Transverse colon (tissue), 4 donors: ENCODE data around the gene MATN1. TPM values are rescaled to one million over a fixed set of nuclear protein-coding genes. Genes with fewer than 3 reads are reported as not detected.

ENCODE experiments used
- DNase-seq: peaks from one replicate; pipeline ENCODE4 v3.0.0-alpha.2; 2019
- H3K27ac ChIP-seq, 4 donors: fragments of 200-600 bp; sonication (generic); 2 replicates each; pipeline ENCODE4 v1.5.1; 2016 to 2018; ENCODE audit warnings: inconsistent platforms in 4 of 4
- H3K27me3 ChIP-seq: fragments of 200-600 bp; sonication (generic); 2 replicates; pipeline ENCODE4 v1.5.1; 2017; ENCODE audit warnings: inconsistent platforms
- H3K36me3 ChIP-seq, 4 donors: fragments of 200-600 bp; sonication (generic); 2 replicates each; pipeline ENCODE4 v1.5.1; 2017 to 2019; ENCODE audit warnings: inconsistent platforms in 4 of 4
- H3K4me1 ChIP-seq, 4 donors: fragments of 200-600 bp; sonication (generic); 2 replicates each; pipeline ENCODE4 v1.5.1; 2017 to 2020; ENCODE audit warnings: inconsistent platforms in 4 of 4
- H3K4me3 ChIP-seq, 4 donors: fragments of 200-600 bp; sonication (generic); 1 replicate in 1 of 4; 2 replicates in 3 of 4; pipeline versions ENCODE4 v1.5.1 to v1.6.1; 2017 to 2019; ENCODE audit warnings: inconsistent platforms in 4 of 4
- H3K9me3 ChIP-seq, 2 donors: fragments of 200-600 bp; sonication (generic); 2 replicates each; pipeline ENCODE4 v1.5.1; 2017 to 2019; ENCODE audit warnings: inconsistent platforms in 2 of 2
- EP300 ChIP-seq: sonication (generic); formaldehyde crosslinking; IDR thresholded peaks from one replicate; pipeline ENCODE4 v1.6.1; 2017; ENCODE audit warnings: antibody characterized with exemption, low read depth
- POLR2A ChIP-seq: fragments of 450-650 bp; IDR thresholded peaks from one replicate; pipeline ENCODE4 v1.6.1; 2016; ENCODE audit warnings: antibody characterized with exemption, mild to moderate bottlenecking, moderate library complexity
- POLR2AphosphoS5 ChIP-seq, 3 donors: sonication (generic); formaldehyde crosslinking; IDR thresholded peaks; one replicate each; pipeline ENCODE4 v1.6.1; 2016; ENCODE audit warnings: antibody characterized with exemption in 3 of 3
- whole genome bisulfite sequencing, 2 donors: methylation state at CpG; one replicate each; pipeline ENCODE4 v1.1.5; 2018; ENCODE audit warnings: low coverage in 1 of 2; 5-methylcytosine and 5-hydroxymethylcytosine counted together
- in situ Hi-C, 4 donors: fragments of 200-750 bp; cut with MboI; loops; one replicate each; pipeline versions ENCODE4 v1.15.0 to v1.15.1; 2017; ENCODE audit warnings: low sequenced_read_pairs in 3 of 4, low pct_ligation_motif_present in 1 of 4, low pct_unique_long_range_greater_than_20kb in 1 of 4
- intact Hi-C: fragments of 100-400 bp; cut with DNase I; formaldehyde crosslinking; loops from one replicate; pipeline ENCODE4 v1.15.1; 2023; ENCODE audit warnings: low total_unique reads
- total RNA-seq, 4 donors: library from RNA; depleted of rRNA; stranded (reverse); fragments of >200 nt; gene quantifications; one replicate each; pipeline ENCODE4 v1.1.0, GENCODE V29; 2016
- TF ChIP-seq, protein P1 (sequence below), 5 experiments: fragments of 200-600 bp in 3 of 5; fragments of 450-650 bp in 2 of 5; sonication (generic) in 3 of 5; IDR thresholded peaks; 1 replicate in 2 of 5; 2 replicates in 3 of 5; pipeline ENCODE4 v1.5.1; 2016 to 2017; ENCODE audit warnings: antibody characterized with exemption in 5 of 5, inconsistent platforms in 3 of 5, mild to moderate bottlenecking in 2 of 5, moderate library complexity in 1 of 5

MATN1 gene
- total RNA-seq, 4 donors from 2014 or later, result not detected

DNA sequence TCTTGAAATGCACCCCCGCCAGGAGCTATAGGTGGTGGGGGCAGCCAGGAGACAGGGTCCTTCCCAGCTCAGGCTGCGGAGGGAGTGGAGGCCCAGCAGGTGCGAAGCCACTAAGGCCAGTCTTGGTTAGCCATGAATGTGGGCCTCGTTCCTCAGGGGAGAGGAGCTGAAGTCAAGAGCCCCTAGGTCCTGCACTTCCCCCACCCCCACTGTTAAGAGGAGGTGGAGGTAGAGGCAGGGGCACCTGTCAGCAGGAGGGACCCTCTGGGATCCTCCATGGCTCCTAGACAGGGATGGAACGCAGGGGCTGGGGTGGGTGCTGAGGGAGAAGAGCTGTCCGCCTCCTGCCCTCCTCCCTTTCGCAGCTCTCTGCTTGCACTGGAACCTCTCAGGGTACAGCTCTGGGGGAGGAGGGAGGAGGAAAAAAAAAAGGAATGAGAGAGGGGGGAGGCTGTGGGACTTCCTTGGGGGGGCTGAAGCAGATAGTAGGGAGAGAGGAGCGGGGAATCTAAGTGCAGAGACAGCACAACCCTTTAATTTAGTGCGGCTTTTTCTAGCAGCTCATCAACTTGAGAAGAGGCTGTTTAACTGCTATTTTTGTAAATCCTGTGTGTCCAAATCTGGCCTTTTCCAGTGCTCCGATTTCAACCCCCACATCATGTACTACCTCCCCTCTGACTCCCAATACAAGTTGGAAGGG lies 37.0 kb downstream of the MATN1 start:
- TF ChIP-seq, protein P1, sequence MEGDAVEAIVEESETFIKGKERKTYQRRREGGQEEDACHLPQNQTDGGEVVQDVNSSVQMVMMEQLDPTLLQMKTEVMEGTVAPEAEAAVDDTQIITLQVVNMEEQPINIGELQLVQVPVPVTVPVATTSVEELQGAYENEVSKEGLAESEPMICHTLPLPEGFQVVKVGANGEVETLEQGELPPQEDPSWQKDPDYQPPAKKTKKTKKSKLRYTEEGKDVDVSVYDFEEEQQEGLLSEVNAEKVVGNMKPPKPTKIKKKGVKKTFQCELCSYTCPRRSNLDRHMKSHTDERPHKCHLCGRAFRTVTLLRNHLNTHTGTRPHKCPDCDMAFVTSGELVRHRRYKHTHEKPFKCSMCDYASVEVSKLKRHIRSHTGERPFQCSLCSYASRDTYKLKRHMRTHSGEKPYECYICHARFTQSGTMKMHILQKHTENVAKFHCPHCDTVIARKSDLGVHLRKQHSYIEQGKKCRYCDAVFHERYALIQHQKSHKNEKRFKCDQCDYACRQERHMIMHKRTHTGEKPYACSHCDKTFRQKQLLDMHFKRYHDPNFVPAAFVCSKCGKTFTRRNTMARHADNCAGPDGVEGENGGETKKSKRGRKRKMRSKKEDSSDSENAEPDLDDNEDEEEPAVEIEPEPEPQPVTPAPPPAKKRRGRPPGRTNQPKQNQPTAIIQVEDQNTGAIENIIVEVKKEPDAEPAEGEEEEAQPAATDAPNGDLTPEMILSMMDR (IDR thresholded peaks at IDR 0.05), result no peak
- TF ChIP-seq POLR2A (no peak), EP300 (no peak), POLR2AphosphoS5 (IDR thresholded peaks at IDR 0.05) (no peak)
- no peaks in the 10 kb centered on the region for H3K36me3 ChIP-seq
- peak overlapping the region in 1 of 4 donors; percentile 35 for H3K27ac ChIP-seq
- no peak for DNase-seq
- no peaks in the 10 kb centered on the region for H3K9me3 ChIP-seq
- no peak overlapping the region for H3K4me3 ChIP-seq
- in situ Hi-C loops (loop anchor here in 1 of 4 donors (25.0 kb wide), 1 partner anchor 1449 kb away; the partner anchor contains the start of genes MECR and PTPRU), intact Hi-C loops (no loop called here)
- H3K4me1 ChIP-seq, result peaks cover 4 to 8% (median 6%) of the 10 kb centered on the region in 4 donors
- WGBS, 2 donors, result 50 to 61% methylated on average over 4 to 10 of the region's 10 CpGs
- peaks cover 48% of the 10 kb centered on the region for H3K27me3 ChIP-seq

DNA sequence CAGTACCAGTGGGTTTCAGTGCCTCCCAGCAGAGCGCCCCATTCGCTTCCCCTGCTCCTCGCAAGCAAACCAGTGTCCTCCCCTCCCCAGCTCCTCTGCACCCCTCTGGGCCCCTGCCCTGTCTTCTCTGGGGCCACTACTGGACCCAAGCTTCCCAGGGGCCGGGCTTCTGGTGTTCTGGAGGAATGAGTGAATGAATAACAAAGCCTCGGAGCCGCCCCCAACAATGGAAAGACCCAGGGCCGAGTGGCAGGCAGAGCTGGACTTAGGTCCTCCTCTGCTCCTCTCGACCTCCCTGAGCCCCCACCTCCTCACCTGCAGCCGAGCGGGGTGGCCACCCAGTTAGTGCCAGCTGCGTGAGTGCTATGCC lies 37.6 kb downstream of the MATN1 start:
- no peak overlapping the region for H3K4me3 ChIP-seq
- DNase-seq, result no peak
- H3K27ac ChIP-seq, result peak overlapping the region in 1 of 4 donors; percentile 35
- no peak for TF ChIP-seq EP300
- TF ChIP-seq POLR2A, result no peak
- TF ChIP-seq, protein P1 (IDR thresholded peaks at IDR 0.05), result no peak
- TF ChIP-seq POLR2AphosphoS5 (IDR thresholded peaks at IDR 0.05), result no peak
- H3K4me1 ChIP-seq, result peaks cover 4 to 8% (median 6%) of the 10 kb centered on the region in 4 donors
- intact Hi-C loops, result no loop called here
- H3K27me3 ChIP-seq, result peaks cover 48% of the 10 kb centered on the region
- no peaks in the 10 kb centered on the region for H3K36me3 ChIP-seq
- in situ Hi-C loops, result loop anchor here in 1 of 4 donors (25.0 kb wide), 1 partner anchor 1448 kb away; the partner anchor contains the start of genes MECR and PTPRU
- WGBS, 2 donors, result 51% methylated on average over 11 of the region's 11 CpGs; no CpG with 5 or more reads in 1 of the 2 donors
- H3K9me3 ChIP-seq, result no peaks in the 10 kb centered on the region

- DNase-seq, result peak; percentile 78
- Histone ChIP-seq H3K4me1 (peaks cover 4 to 8% (median 6%) of the 10 kb centered on the region in 4 donors), H3K27ac (peak overlapping the region in 1 of 4 donors; percentile 35), H3K4me3 (peak overlapping the region in 2 of 4 donors; percentile 12 to 17), H3K36me3 (no peaks in the 10 kb centered on the region), H3K27me3 (peaks cover 48% of the 10 kb centered on the region), H3K9me3 (no peaks in the 10 kb centered on the region)
- TF ChIP-seq POLR2AphosphoS5 (IDR thresholded peaks at IDR 0.05) (no peak), EP300 (no peak), POLR2A (no peak)
- TF ChIP-seq, protein P1 (IDR thresholded peaks at IDR 0.05), result peak in 1 of 5 experiments; percentile 6
- 18% methylated on average over 25 of the region's 56 CpGs; no CpG with 5 or more reads in 1 of the 2 donors for WGBS, 2 donors
- intact Hi-C loops, result no loop called here
- in situ Hi-C loops, result loop anchor here in 1 of 4 donors (25.0 kb wide), 1 partner anchor 1448 kb away; the partner anchor contains the start of genes MECR and PTPRU
These were observed 38.2 kb downstream of the MATN1 start for GRCh38 chr1:30684881-30685795.

- TF ChIP-seq POLR2AphosphoS5 (IDR thresholded peaks at IDR 0.05), result no peak
- TF ChIP-seq EP300, result no peak
- TF ChIP-seq, protein P1 (IDR thresholded peaks at IDR 0.05), result no peak
- no peak for TF ChIP-seq POLR2A
- in situ Hi-C loops (loop anchor here in 1 of 4 donors (25.0 kb wide), 1 partner anchor 1447 kb away; the partner anchor contains the start of genes MECR and PTPRU), intact Hi-C loops (no loop called here)
- Histone ChIP-seq H3K9me3 (no peaks in the 10 kb centered on the region), H3K36me3 (no peaks in the 10 kb centered on the region), H3K4me3 (no peak overlapping the region), H3K27ac (no peak overlapping the region), H3K27me3 (peaks cover 48% of the 10 kb centered on the region), H3K4me1 (peaks cover 4 to 8% (median 6%) of the 10 kb centered on the region in 4 donors)
- 81% methylated on average over 4 of the region's 4 CpGs; no CpG with 5 or more reads in 1 of the 2 donors for WGBS, 2 donors
- no peak for DNase-seq
These were observed 39.1 kb downstream of the MATN1 start for GRCh38 chr1:30684259-30684658.
